ENCODE data around the gene ACER3. TPM values are rescaled to one million over a fixed set of nuclear protein-coding genes. Genes with fewer than 3 reads are reported as not detected.
"Not testable (repeated sequence)": the region's sequence is repeated elsewhere in the genome, so short reads cannot be mapped to it uniquely, and the experiment has no call there.

The ACER3 gene
- total RNA-seq, 1 donor from 2014 or later = 11.7 TPM

- peak; percentile 45 for DNase-seq (ENCODE audit: low read depth, low spot score)
Measured at GRCh38 chr11:76919887-76920746, 59.4 kb downstream of the ACER3 start.

GRCh38 chr11:76927160-76927559, 66.4 kb downstream of the ACER3 start:
- no peak for DNase-seq (ENCODE audit: low read depth, low spot score)

- DNase-seq (ENCODE audit: low read depth, low spot score) = no peak
Measured at GRCh38 chr11:76935042-76935441, 74.3 kb downstream of the ACER3 start.

GRCh38 chr11:76939219-76939631, 78.5 kb downstream of the ACER3 start:
- no peak for DNase-seq (ENCODE audit: low read depth, low spot score)

GRCh38 chr11:76944225-76944624, 83.5 kb downstream of the ACER3 start:
- DNase-seq (ENCODE audit: low read depth, low spot score) = no peak

GRCh38 chr11:76946223-76946622, 85.5 kb downstream of the ACER3 start:
- no peak for DNase-seq (ENCODE audit: low read depth, low spot score)

GRCh38 chr11:76947190-76947589, 86.5 kb downstream of the ACER3 start:
- no peak for DNase-seq (ENCODE audit: low read depth, low spot score)

- no peak for DNase-seq (ENCODE audit: low read depth, low spot score)
Measured at GRCh38 chr11:76947800-76948199, 87.1 kb downstream of the ACER3 start.

GRCh38 chr11:76955459-76956114, 94.9 kb downstream of the ACER3 start:
- DNase-seq (ENCODE audit: low read depth, low spot score) = no peak

- DNase-seq (ENCODE audit: low read depth, low spot score) = no peak
Measured at GRCh38 chr11:76962583-76963416, 102.1 kb downstream of the ACER3 start.

GRCh38 chr11:76963417-76964168, 102.9 kb downstream of the ACER3 start:
- not testable (repeated sequence) for DNase-seq (ENCODE audit: low read depth, low spot score)

GRCh38 chr11:76972051-76972450, 111.3 kb downstream of the ACER3 start:
- no peak for DNase-seq (ENCODE audit: low read depth, low spot score)

GRCh38 chr11:76974179-76974891, 113.6 kb downstream of the ACER3 start:
- no peak for DNase-seq (ENCODE audit: low read depth, low spot score)

GRCh38 chr11:76975513-76975912, 114.8 kb downstream of the ACER3 start:
- no peak for DNase-seq (ENCODE audit: low read depth, low spot score)

- DNase-seq (ENCODE audit: low read depth, low spot score) = no peak
Measured at GRCh38 chr11:76977791-76978190, 117.1 kb downstream of the ACER3 start.

GRCh38 chr11:76978239-76978638, 117.5 kb downstream of the ACER3 start:
- no peak for DNase-seq (ENCODE audit: low read depth, low spot score)

- no peak for DNase-seq (ENCODE audit: low read depth, low spot score)
Measured at GRCh38 chr11:76978818-76979217, 118.1 kb downstream of the ACER3 start.

- DNase-seq (ENCODE audit: low read depth, low spot score) = no peak
Measured at GRCh38 chr11:76980196-76980595, 119.5 kb downstream of the ACER3 start.

GRCh38 chr11:76984743-76985142, 124.0 kb downstream of the ACER3 start:
- DNase-seq (ENCODE audit: low read depth, low spot score) = no peak

GRCh38 chr11:76987203-76987602, 126.5 kb downstream of the ACER3 start:
- DNase-seq (ENCODE audit: low read depth, low spot score) = no peak
